ENCODE results near the gene MIF4GD.

GRCh38 chr17:75262112-75262606, 8.9 kb downstream of the MIF4GD start:
- TF ChIP-seq CTCF (conservative IDR thresholded peaks at IDR 0.05 in 1 of 2, IDR thresholded peaks at IDR 0.05 in 1 of 2; ENCODE audit: low read depth in 1 of 2, low read length in 2 of 2) (no peak), EZH2 (IDR thresholded peaks at IDR 0.05; ENCODE audit: low read length, missing control alignments) (no peak)

Measured in fibroblast of lung (primary cell).